Measurements from ENCODE around the gene TNFAIP8L2. TPM values are rescaled to one million over a fixed set of nuclear protein-coding genes. Genes with fewer than 3 reads are reported as not detected.
A peak's percentile ranks its signal among the peaks of the same experiment; 100 is the strongest.

Gene TNFAIP8L2
- total RNA-seq, 4 donors from 2014 or later: 1.0 to 27.1 (median 3.1) TPM

DNA sequence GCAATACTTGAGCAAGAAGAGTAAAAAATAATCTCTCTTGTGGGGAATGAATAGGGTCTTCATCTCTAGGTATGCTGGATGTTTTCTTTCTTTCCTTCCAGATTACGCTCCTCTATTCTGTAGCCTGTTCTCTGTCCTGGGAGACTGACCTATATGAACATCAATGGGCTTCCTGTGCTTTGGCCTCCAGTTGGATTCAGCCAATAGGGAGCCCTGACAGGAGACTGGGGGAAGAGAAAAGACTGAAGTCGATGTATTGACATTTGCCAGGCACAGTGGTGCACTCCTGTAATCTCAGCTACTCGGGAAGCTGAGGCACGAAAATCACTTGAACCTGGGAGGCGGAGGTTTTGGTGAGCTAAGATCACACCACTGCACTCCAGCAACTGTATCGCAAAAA, 27.6 kb upstream of the TNFAIP8L2 start:
- Histone ChIP-seq H3K27me3 (no peaks in the 10 kb centered on the region), H3K4me1 (peaks cover 0 to 6% of the 10 kb centered on the region in 2 donors), H3K27ac (no peak overlapping the region), H3K36me3 (no peaks in the 10 kb centered on the region), H3K4me3 (no peak overlapping the region), H3K9me3 (no peaks in the 10 kb centered on the region)
- no peak for DNase-seq
- TF ChIP-seq, protein P1, sequence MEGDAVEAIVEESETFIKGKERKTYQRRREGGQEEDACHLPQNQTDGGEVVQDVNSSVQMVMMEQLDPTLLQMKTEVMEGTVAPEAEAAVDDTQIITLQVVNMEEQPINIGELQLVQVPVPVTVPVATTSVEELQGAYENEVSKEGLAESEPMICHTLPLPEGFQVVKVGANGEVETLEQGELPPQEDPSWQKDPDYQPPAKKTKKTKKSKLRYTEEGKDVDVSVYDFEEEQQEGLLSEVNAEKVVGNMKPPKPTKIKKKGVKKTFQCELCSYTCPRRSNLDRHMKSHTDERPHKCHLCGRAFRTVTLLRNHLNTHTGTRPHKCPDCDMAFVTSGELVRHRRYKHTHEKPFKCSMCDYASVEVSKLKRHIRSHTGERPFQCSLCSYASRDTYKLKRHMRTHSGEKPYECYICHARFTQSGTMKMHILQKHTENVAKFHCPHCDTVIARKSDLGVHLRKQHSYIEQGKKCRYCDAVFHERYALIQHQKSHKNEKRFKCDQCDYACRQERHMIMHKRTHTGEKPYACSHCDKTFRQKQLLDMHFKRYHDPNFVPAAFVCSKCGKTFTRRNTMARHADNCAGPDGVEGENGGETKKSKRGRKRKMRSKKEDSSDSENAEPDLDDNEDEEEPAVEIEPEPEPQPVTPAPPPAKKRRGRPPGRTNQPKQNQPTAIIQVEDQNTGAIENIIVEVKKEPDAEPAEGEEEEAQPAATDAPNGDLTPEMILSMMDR (IDR thresholded peaks at IDR 0.05): no peak
- TF ChIP-seq POLR2A (IDR thresholded peaks at IDR 0.05): no peak
- intact Hi-C loops (cut with DNase I; ENCODE audit: low total_unique reads): no loop called here

GRCh38 chr1:151130987-151131586, 25.4 kb upstream of the TNFAIP8L2 start:
- peak overlapping the region; percentile 77 to 94 for H3K27ac ChIP-seq
- intact Hi-C loops (cut with DNase I; ENCODE audit: low total_unique reads): no loop called here

DNA sequence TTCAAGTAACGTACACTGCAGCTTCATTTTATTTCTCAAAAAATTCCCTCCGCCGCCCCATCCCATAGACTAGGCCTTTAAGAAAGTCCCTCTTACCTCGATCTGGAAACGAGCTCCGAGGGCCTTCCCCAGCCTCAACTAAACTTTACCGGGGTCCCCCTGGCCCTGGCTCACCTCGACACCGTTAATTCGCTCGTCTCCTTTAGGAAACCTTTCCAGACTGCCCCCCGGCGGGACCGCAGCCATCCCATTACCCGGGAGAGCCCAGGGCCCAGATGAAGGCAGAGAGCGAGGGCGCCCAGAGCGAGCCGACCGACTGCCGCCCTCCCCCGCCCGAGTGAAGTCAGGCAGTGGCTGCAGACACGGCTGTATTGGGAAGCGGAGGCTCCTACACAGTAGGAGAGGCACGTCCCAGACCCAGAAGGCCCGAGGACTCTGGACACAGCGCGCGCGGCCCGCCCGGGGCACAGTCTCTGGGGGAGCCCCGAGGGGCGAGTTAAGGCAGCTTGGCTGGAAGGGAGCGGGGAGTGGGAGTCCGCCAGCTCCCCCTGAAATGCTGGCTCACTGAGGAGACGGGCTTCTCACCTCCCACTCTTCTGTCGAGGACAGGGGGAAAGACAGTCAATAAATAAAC, 24.6 kb upstream of the TNFAIP8L2 start:
- Histone ChIP-seq H3K36me3 (no peaks in the 10 kb centered on the region), H3K27me3 (no peaks in the 10 kb centered on the region), H3K27ac (peak overlapping the region; percentile 77 to 94), H3K9me3 (no peaks in the 10 kb centered on the region), H3K4me3 (peak overlapping the region; percentile 25 to 38), H3K4me1 (peaks cover 0 to 6% of the 10 kb centered on the region in 2 donors)
- TF ChIP-seq POLR2A (IDR thresholded peaks at IDR 0.05): peak in 1 of 2 donors; percentile 4
- TF ChIP-seq, protein P1 (IDR thresholded peaks at IDR 0.05): no peak
- DNase-seq: peak; percentile 59 to 62
- intact Hi-C loops (cut with DNase I; ENCODE audit: low total_unique reads): no loop called here

More at GRCh38 chr1:151130987-151131586, 25.4 kb upstream of the TNFAIP8L2 start:
- peaks cover 0 to 6% of the 10 kb centered on the region in 2 donors for H3K4me1 ChIP-seq
- no peaks in the 10 kb centered on the region for H3K9me3 ChIP-seq
- H3K36me3 ChIP-seq: no peaks in the 10 kb centered on the region
- peak overlapping the region; percentile 25 to 38 for H3K4me3 ChIP-seq
- TF ChIP-seq POLR2A (IDR thresholded peaks at IDR 0.05): peak; percentile 34 to 55
- TF ChIP-seq, protein P1 (IDR thresholded peaks at IDR 0.05): peak in 2 of 4 experiments; percentile 7 to 16
- no peaks in the 10 kb centered on the region for H3K27me3 ChIP-seq
- peak; percentile 93 to 95 for DNase-seq

DNA sequence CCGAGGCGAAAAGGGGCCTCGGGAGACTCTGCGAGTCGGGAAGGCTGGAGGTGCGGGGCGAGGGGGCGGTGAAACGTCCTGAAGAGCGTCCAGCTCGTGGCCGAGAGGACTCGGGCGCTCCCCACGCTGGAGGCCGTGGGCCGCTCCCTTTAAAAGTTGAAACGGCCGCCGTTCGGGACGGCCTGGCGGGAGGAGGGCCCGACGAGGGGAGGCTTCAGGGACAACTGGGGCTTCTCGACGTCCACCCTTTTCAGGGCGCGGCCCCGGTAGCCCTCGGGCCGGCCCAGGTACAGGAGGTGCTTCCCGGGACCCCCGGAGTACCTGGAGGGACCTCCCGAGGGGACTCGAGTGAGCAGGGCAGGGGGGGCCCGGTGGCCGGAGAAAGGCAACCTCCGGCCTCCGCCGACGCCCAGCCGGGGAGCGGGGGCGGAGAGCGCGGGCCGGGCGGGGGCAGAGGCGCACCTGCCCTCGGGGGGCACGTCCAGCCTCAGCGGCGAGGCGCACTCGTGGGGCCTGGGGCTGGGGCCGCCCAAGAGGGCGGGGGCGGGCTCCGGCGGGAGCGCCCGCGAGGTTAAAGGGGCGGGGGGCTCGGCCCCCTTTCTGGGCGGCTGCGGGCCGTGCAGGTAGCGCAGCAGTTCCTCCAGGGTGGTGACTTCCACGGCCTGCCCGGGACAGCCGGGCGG, 24.0 kb upstream of the TNFAIP8L2 start:
- Histone ChIP-seq H3K27me3 (no peaks in the 10 kb centered on the region), H3K27ac (peak overlapping the region; percentile 77 to 94), H3K4me3 (peak overlapping the region; percentile 25 to 38), H3K36me3 (no peaks in the 10 kb centered on the region), H3K9me3 (no peaks in the 10 kb centered on the region), H3K4me1 (peaks cover 0 to 6% of the 10 kb centered on the region in 2 donors)
- intact Hi-C loops (cut with DNase I; ENCODE audit: low total_unique reads): no loop called here
- TF ChIP-seq POLR2A (IDR thresholded peaks at IDR 0.05): no peak
- TF ChIP-seq, protein P1 (IDR thresholded peaks at IDR 0.05): no peak
- peak in 1 of 2 donors; percentile 37 for DNase-seq

Measured in uterus (tissue), 4 donors.